AG09309 (cell line): ENCODE results near the gene SLC38A3.

Source experiments
- DNase-seq: peaks from one replicate; pipeline ENCODE4 v3.0.0-alpha.2; 2010; ENCODE audit warnings: low read depth
- H3K4me3 ChIP-seq: 2 replicates; pipeline ENCODE4 v1.5.1; 2011; ENCODE audit warnings: mild to moderate bottlenecking, low read depth, low read length, moderate library complexity; ENCODE audit not compliant: control insufficient read depth
- TF ChIP-seq, protein P1 (sequence below): IDR thresholded peaks from 2 replicates; pipeline ENCODE4 v1.5.1; 2011; ENCODE audit warnings: mild to moderate bottlenecking, low read depth, low read length, inconsistent platforms; ENCODE audit not compliant: insufficient read depth, control insufficient read depth; ENCODE audit errors: missing control alignments

The SLC38A3 gene

GRCh38 chr3:50174517-50174895, 30.6 kb upstream of the SLC38A3 start:
- DNase-seq, result no peak
- TF ChIP-seq, protein P1, sequence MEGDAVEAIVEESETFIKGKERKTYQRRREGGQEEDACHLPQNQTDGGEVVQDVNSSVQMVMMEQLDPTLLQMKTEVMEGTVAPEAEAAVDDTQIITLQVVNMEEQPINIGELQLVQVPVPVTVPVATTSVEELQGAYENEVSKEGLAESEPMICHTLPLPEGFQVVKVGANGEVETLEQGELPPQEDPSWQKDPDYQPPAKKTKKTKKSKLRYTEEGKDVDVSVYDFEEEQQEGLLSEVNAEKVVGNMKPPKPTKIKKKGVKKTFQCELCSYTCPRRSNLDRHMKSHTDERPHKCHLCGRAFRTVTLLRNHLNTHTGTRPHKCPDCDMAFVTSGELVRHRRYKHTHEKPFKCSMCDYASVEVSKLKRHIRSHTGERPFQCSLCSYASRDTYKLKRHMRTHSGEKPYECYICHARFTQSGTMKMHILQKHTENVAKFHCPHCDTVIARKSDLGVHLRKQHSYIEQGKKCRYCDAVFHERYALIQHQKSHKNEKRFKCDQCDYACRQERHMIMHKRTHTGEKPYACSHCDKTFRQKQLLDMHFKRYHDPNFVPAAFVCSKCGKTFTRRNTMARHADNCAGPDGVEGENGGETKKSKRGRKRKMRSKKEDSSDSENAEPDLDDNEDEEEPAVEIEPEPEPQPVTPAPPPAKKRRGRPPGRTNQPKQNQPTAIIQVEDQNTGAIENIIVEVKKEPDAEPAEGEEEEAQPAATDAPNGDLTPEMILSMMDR, result no peak

GRCh38 chr3:50174947-50175524, 30.0 kb upstream of the SLC38A3 start:
- TF ChIP-seq, protein P1, result no peak
- DNase-seq, result no peak
- H3K4me3 ChIP-seq, result no peak overlapping the region

More at GRCh38 chr3:50174517-50174895, 30.6 kb upstream of the SLC38A3 start:
- H3K4me3 ChIP-seq, result no peak overlapping the region

GRCh38 chr3:50177346-50177745, 27.7 kb upstream of the SLC38A3 start:
- no peak overlapping the region for H3K4me3 ChIP-seq
- no peak for DNase-seq
- TF ChIP-seq, protein P1, result no peak

DNA sequence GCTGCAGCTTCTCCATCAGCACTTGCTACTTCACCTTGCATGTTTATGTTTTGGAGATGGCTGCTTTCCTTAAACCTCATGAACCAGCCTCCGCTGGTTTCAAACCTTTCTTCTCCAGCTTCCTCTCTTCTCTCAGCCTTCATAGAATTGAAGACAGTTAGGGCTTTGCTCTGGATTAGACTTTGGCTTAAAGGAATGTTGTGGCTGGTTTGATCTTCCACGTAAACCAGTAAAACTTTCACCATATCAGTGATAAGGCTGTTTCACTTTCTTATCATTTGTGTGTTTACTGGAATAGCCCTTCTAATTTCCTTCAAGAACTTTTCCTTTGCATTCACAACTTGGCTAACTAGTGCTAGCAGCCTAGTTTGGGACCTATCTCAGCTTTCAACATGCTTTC, 25.4 kb upstream of the SLC38A3 start:
- DNase-seq, result no peak
- H3K4me3 ChIP-seq, result no peak overlapping the region
- TF ChIP-seq, protein P1, result no peak

DNA sequence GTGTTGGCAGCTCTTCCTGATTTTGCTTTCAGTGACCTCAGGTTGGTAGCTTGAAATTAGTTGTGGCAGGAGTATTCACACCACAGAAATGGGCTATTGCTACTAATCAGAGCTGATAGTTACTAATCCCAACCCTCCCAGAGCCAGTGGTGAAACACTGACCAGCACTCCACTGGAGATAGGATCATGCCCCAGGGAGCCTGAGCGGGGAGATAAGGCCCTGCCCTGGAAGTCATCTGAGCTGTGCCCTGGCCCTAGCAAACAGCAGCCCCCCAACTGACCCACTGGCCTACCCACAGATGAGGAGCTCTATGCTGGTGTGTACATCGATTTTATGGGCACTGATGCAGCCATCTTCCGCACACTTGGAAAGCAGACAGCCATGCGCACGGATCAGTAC, 23.1 kb upstream of the SLC38A3 start:
- TF ChIP-seq, protein P1, result no peak

DNA sequence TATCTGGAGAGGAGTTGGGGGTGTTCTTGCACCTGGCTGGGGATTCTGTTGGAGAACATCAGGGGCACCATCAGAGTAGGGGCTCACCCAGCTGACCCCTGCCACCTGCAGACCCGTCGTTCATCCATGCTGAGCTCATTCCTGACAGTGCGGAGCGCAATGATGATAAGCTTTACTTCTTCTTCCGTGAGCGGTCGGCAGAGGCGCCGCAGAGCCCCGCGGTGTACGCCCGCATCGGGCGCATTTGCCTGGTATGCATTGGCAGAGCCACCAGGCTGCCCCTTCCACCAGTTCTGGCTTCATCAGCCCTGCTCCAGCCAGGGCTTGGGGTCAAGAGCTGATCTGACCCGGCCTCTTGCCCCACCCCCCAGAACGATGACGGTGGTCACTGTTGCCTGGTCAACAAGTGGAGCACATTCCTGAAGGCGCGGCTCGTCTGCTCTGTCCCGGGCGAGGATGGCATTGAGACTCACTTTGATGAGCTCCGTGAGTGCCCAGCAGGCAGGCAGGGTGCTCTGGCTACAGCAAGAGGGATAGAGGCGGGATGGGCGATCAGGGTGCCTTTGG, 22.5 kb upstream of the SLC38A3 start:
- H3K4me3 ChIP-seq, result no peak overlapping the region
- TF ChIP-seq, protein P1, result no peak
- no peak for DNase-seq

More for the DNA sequence above, 23.1 kb upstream of the SLC38A3 start:
- H3K4me3 ChIP-seq, result no peak overlapping the region
- DNase-seq, result no peak

- DNase-seq, result no peak
- TF ChIP-seq, protein P1, result no peak
Measured at GRCh38 chr3:50183755-50184154, 21.3 kb upstream of the SLC38A3 start.

More at GRCh38 chr3:50183755-50184154, 21.3 kb upstream of the SLC38A3 start:
- H3K4me3 ChIP-seq, result no peak overlapping the region
